Smooth muscle cell of the umbilical artery (primary cell): Measurements from ENCODE around the gene ZGRF1. TPM values are rescaled to one million over a fixed set of nuclear protein-coding genes. Genes with fewer than 3 reads are reported as not detected.

Source experiments
- total RNA-seq: library from RNA; depleted of rRNA; stranded (reverse); fragments of >200 nt; gene quantifications from 2 replicates; pipeline ENCODE4 v1.2.3, GENCODE V29; 2014

Gene ZGRF1
- total RNA-seq, result 3.9 and 8.3 TPM in 2 replicates

GRCh38 chr4:112636688-112637551, at the start of gene ZGRF1, which contains the start of gene LARP7:
Gene ZGRF1 (minus strand): TSS chr4:112636909. CDS start chr4:112633176, 3,733 bp downstream.
Gene LARP7 (plus strand): TSS chr4:112637143. CDS start chr4:112644670, 7,527 bp downstream.

GRCh38 chr4:112516066-112516470, 120.6 kb downstream of the ZGRF1 start, which contains the start of gene NEUROG2:
Gene NEUROG2 (minus strand): TSS chr4:112516180. CDS start chr4:112515475, 705 bp downstream.

Other genes starting within 250 kb of the ZGRF1 start
- gene NEUROG2, start 120.7 kb downstream of the ZGRF1 start, total RNA-seq, result not detected in 2 replicates
- 25.2 and 26.0 TPM in 2 replicates for gene LARP7, start 234 bp upstream of the ZGRF1 start, total RNA-seq